Stimulated activated naive CD8-positive, alpha-beta T cell treated with anti-CD3 and anti-CD28 coated beads, Interleukin-15, amount 100 ng/mL, for 72 hours (primary cell): Measurements from ENCODE around the gene MBD3L1.

Source experiments
- ATAC-seq: fragments of 150-1000 bp; cut with Tn5 transposase; 2 replicates; pipeline ENCODE4 v1.10.0; 2021; ENCODE audit warnings: mild to moderate bottlenecking, moderate library complexity
- DNase-seq, 2 donors: peaks; one replicate each; pipeline ENCODE4 v3.0.0; 2021 to 2022
- H3K27ac Mint-ChIP-seq, 2 donors: one replicate each; pipeline ENCODE4 v1.8.0; 2022; ENCODE audit warnings: mild to moderate bottlenecking in 2 of 2, mixed read lengths in 2 of 2, moderate library complexity in 2 of 2
- H3K27me3 Mint-ChIP-seq: one replicate; pipeline ENCODE4 v1.8.0; 2022; ENCODE audit warnings: mixed read lengths
- H3K4me1 Mint-ChIP-seq: one replicate; pipeline ENCODE4 v1.8.0; 2022; ENCODE audit warnings: mild to moderate bottlenecking, mixed read lengths
- H3K4me3 Mint-ChIP-seq, 2 donors: one replicate each; pipeline ENCODE4 v1.8.0; 2022; ENCODE audit warnings: mild to moderate bottlenecking in 2 of 2, mixed read lengths in 2 of 2, moderate library complexity in 1 of 2
- H3K9me3 Mint-ChIP-seq, 2 donors: one replicate each; pipeline ENCODE4 v1.8.0; 2022; ENCODE audit warnings: mixed read lengths in 2 of 2

The MBD3L1 gene

GRCh38 chr19:8849232-8849631 lies 17.1 kb downstream of the MBD3L1 start:
- ATAC-seq, result no peak
- H3K27ac Mint-ChIP-seq, result no peak overlapping the region
- H3K27me3 Mint-ChIP-seq, result peaks cover 16% of the 10 kb centered on the region
- H3K4me3 Mint-ChIP-seq, result no peak overlapping the region
- H3K9me3 Mint-ChIP-seq, result peaks cover 11 to 27% of the 10 kb centered on the region in 2 donors
- no peak for DNase-seq
- H3K4me1 Mint-ChIP-seq, result no peaks in the 10 kb centered on the region

GRCh38 chr19:8850488-8850887 lies 18.3 kb downstream of the MBD3L1 start:
- DNase-seq, result no peak
- ATAC-seq, result no peak
- H3K27me3 Mint-ChIP-seq, result peaks cover 16% of the 10 kb centered on the region
- H3K9me3 Mint-ChIP-seq, result peaks cover 11 to 27% of the 10 kb centered on the region in 2 donors
- H3K4me1 Mint-ChIP-seq, result no peaks in the 10 kb centered on the region
- H3K27ac Mint-ChIP-seq, result no peak overlapping the region
- H3K4me3 Mint-ChIP-seq, result no peak overlapping the region

GRCh38 chr19:8858260-8858659 lies 26.1 kb downstream of the MBD3L1 start:
- Mint-ChIP-seq H3K9me3 (no peaks in the 10 kb centered on the region), H3K27ac (no peak overlapping the region), H3K27me3 (peaks cover 15% of the 10 kb centered on the region), H3K4me3 (no peak overlapping the region), H3K4me1 (no peaks in the 10 kb centered on the region)
- ATAC-seq (no peak), DNase-seq (no peak)

- ATAC-seq, result no peak
- H3K27ac Mint-ChIP-seq, result no peak overlapping the region
These were observed 34.2 kb downstream of the MBD3L1 start for GRCh38 chr19:8866344-8866743.

GRCh38 chr19:8877854-8878705 lies 45.9 kb downstream of the MBD3L1 start:
- Mint-ChIP-seq H3K4me1 (no peaks in the 10 kb centered on the region), H3K27ac (no peak overlapping the region), H3K27me3 (peaks cover 22% of the 10 kb centered on the region), H3K9me3 (peaks cover 18 to 32% of the 10 kb centered on the region in 2 donors), H3K4me3 (no peak overlapping the region)
- DNase-seq (no peak), ATAC-seq (no peak)

More at GRCh38 chr19:8866344-8866743, 34.2 kb downstream of the MBD3L1 start:
- no peak overlapping the region for H3K4me3 Mint-ChIP-seq
- H3K4me1 Mint-ChIP-seq, result no peaks in the 10 kb centered on the region
- no peak for DNase-seq
- H3K27me3 Mint-ChIP-seq, result peaks cover 14% of the 10 kb centered on the region
- H3K9me3 Mint-ChIP-seq, result no peaks in the 10 kb centered on the region

GRCh38 chr19:8880868-8881488 lies 48.8 kb downstream of the MBD3L1 start:
- no peak overlapping the region for H3K27ac Mint-ChIP-seq
- no peak for ATAC-seq
- H3K27me3 Mint-ChIP-seq, result peaks cover 15% of the 10 kb centered on the region
- DNase-seq, result no peak
- H3K4me3 Mint-ChIP-seq, result no peak overlapping the region
- H3K4me1 Mint-ChIP-seq, result no peaks in the 10 kb centered on the region
- peaks cover 18 to 32% of the 10 kb centered on the region in 2 donors for H3K9me3 Mint-ChIP-seq

GRCh38 chr19:8881512-8881911 lies 49.3 kb downstream of the MBD3L1 start:
- peaks cover 15% of the 10 kb centered on the region for H3K27me3 Mint-ChIP-seq
- no peak for DNase-seq
- peaks cover 18 to 32% of the 10 kb centered on the region in 2 donors for H3K9me3 Mint-ChIP-seq
- H3K4me1 Mint-ChIP-seq, result no peaks in the 10 kb centered on the region
- H3K27ac Mint-ChIP-seq, result no peak overlapping the region
- H3K4me3 Mint-ChIP-seq, result no peak overlapping the region
- ATAC-seq, result no peak

- H3K27ac Mint-ChIP-seq, result no peak overlapping the region
- H3K4me3 Mint-ChIP-seq, result no peak overlapping the region
- no peak for DNase-seq
- peaks cover 5 to 8% of the 10 kb centered on the region in 2 donors for H3K9me3 Mint-ChIP-seq
- H3K27me3 Mint-ChIP-seq, result no peaks in the 10 kb centered on the region
- no peak for ATAC-seq
- H3K4me1 Mint-ChIP-seq, result no peaks in the 10 kb centered on the region
These were observed 52.2 kb downstream of the MBD3L1 start for GRCh38 chr19:8884416-8884815.

- Mint-ChIP-seq H3K9me3 (no peaks in the 10 kb centered on the region), H3K4me1 (no peaks in the 10 kb centered on the region), H3K27ac (no peak overlapping the region), H3K27me3 (no peaks in the 10 kb centered on the region), H3K4me3 (no peak overlapping the region)
- no peak for DNase-seq
- ATAC-seq, result no peak
These were observed 55.2 kb downstream of the MBD3L1 start for GRCh38 chr19:8887364-8887763.

- Mint-ChIP-seq H3K4me3 (no peak overlapping the region), H3K27me3 (no peaks in the 10 kb centered on the region), H3K9me3 (no peaks in the 10 kb centered on the region), H3K4me1 (no peaks in the 10 kb centered on the region), H3K27ac (no peak overlapping the region)
- DNase-seq (no peak), ATAC-seq (no peak)
These were observed 58.1 kb downstream of the MBD3L1 start for GRCh38 chr19:8890260-8890659.
